Ishikawa (cell line): ENCODE measurements around the gene KCNIP3.

Experiments used
- CEBPB ChIP-seq: IDR thresholded peaks from 2 replicates; pipeline ENCODE4 v1.6.1; 2012
- EP300 ChIP-seq: IDR thresholded peaks from 2 replicates; pipeline ENCODE4 v1.6.1; 2012; ENCODE audit warnings: borderline replicate concordance
- FOXM1 ChIP-seq: IDR thresholded peaks from 2 replicates; pipeline ENCODE4 v1.6.1; 2012; ENCODE audit warnings: low read depth, borderline replicate concordance
- MAX ChIP-seq: IDR thresholded peaks from 2 replicates; pipeline ENCODE4 v1.6.1; 2012
- RAD21 ChIP-seq: IDR thresholded peaks from 2 replicates; pipeline ENCODE4 v1.6.1; 2012; ENCODE audit warnings: low read depth
- REST ChIP-seq: IDR thresholded peaks from 2 replicates; pipeline ENCODE4 v1.6.1; 2012; ENCODE audit warnings: low read depth, mild to moderate bottlenecking
- TAF1 ChIP-seq: IDR thresholded peaks from 2 replicates; pipeline ENCODE4 v1.6.1; 2012; ENCODE audit warnings: low read depth, mild to moderate bottlenecking
- USF1 ChIP-seq: IDR thresholded peaks from 2 replicates; pipeline ENCODE4 v1.6.1; 2012
- YY1 ChIP-seq: IDR thresholded peaks from 2 replicates; pipeline ENCODE4 v1.6.1; 2012; ENCODE audit warnings: low read depth
- ZBTB7A ChIP-seq: IDR thresholded peaks from 2 replicates; pipeline ENCODE4 v1.6.1; 2012; ENCODE audit warnings: low read depth

- TF ChIP-seq YY1 (no peak), USF1 (no peak), ZBTB7A (no peak), EP300 (no peak), CEBPB (no peak), RAD21 (no peak), FOXM1 (no peak), REST (no peak), MAX (no peak), TAF1 (no peak)
These were observed 20.8 kb upstream of the KCNIP3 start for GRCh38 chr2:95276244-95276887.
